Measurements from ENCODE around the gene DHRS7B.

DNA sequence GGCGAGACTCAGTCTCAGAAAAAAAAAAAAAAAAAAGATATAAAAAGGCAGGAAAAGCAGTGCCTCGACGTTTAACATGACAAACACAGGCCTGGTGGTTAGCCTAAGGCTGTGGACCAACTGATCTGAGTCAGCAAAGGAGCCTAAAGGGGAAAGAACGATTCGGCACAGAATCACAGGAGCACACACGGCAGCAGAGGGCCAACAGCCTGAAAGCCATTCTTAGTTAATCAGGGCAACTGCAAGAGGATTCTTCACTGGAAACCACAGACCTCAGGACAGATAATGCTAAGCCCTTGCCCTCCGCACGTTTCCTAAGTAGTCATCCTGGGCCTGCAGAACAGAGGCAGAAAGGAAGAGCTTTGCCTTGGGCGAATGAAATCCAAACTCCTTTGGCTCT lies 72.5 kb downstream of the DHRS7B start:
- TF ChIP-seq, protein P1, sequence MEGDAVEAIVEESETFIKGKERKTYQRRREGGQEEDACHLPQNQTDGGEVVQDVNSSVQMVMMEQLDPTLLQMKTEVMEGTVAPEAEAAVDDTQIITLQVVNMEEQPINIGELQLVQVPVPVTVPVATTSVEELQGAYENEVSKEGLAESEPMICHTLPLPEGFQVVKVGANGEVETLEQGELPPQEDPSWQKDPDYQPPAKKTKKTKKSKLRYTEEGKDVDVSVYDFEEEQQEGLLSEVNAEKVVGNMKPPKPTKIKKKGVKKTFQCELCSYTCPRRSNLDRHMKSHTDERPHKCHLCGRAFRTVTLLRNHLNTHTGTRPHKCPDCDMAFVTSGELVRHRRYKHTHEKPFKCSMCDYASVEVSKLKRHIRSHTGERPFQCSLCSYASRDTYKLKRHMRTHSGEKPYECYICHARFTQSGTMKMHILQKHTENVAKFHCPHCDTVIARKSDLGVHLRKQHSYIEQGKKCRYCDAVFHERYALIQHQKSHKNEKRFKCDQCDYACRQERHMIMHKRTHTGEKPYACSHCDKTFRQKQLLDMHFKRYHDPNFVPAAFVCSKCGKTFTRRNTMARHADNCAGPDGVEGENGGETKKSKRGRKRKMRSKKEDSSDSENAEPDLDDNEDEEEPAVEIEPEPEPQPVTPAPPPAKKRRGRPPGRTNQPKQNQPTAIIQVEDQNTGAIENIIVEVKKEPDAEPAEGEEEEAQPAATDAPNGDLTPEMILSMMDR (IDR thresholded peaks at IDR 0.05; ENCODE audit: low read depth, low read length), result no peak
- TF ChIP-seq POLR2A (IDR thresholded peaks at IDR 0.05; ENCODE audit: extremely low read depth, insufficient read length), result no peak
